NCI-H2227 (cell line): Measurements from ENCODE around the gene KCTD20.
"Not testable (repeated sequence)": the region's sequence is repeated elsewhere in the genome, so short reads cannot be mapped to it uniquely, and the experiment has no call there.

ENCODE experiments used
- DNase-seq: peaks from one replicate; lab custom pipeline; 2025; ENCODE audit not compliant: unreplicated experiment; lab: John Stamatoyannopoulos, UW

Gene KCTD20

GRCh38 chr6:36443471-36444428, 950 bp downstream of the KCTD20 start:
- peak; percentile 37 for DNase-seq

DNA sequence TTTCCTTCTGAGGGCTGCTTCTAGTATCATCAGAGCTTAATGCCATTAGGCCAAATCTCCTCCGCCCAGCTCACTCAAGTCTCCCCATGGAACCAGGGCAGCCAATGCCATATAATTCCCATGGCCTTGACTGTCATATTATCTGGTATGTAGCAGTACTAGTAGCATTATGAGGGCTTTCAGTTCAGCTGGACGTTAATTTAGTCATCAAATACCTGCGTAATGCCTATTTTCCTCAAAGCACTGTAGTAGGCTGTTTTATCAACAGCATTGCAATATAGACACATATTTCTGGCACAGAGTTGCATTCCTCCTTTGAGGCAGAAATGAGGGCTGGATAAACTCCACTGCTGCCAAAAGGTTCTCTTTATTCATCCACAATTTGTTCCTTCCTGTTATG, 1.7 kb downstream of the KCTD20 start:
- peak; percentile 23 for DNase-seq

- no peak for DNase-seq
Measured at GRCh38 chr6:36445621-36446020, 2.8 kb downstream of the KCTD20 start.

DNA sequence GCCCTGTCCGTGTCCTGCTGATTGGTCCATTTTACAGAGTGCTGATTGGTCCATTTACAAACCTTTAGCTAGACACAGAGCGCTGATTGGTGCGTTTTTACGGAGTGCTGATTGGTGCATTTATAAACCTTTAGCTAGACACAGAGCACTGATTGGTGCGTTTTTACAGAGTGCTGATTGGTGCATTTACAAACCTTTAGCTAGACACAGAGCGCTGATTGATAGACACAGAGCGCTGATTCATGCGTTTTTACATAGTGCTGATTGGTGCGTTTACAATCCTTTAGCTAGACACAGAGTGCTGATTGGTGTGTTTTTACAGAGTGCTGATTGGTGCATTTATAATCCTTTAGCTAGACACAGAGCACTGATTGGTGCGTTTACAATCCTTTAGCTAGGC, 6.4 kb downstream of the KCTD20 start:
- not testable (repeated sequence) for DNase-seq

DNA sequence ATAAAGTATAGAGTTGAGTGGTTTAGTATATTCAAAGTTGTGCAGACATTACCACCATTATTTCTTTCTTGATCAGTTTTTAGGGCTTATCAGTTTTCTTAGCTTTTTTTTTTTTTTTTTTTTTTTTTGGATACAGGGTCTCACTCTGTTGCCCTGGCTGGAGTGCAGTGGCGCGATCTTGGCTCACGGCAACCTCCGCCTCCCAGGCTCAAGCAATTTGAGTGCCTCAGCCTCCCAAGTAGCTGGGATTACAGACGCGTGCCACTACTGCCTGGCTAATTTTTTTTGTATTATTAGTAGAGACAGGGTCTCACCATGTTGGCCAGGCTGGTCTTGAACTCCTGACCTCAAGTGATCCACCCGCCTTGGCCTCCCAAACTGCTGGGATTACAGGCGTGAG, 10.1 kb downstream of the KCTD20 start:
- DNase-seq = not testable (repeated sequence)

- no peak for DNase-seq
Measured at GRCh38 chr6:36455486-36456027, 12.8 kb downstream of the KCTD20 start.

DNA sequence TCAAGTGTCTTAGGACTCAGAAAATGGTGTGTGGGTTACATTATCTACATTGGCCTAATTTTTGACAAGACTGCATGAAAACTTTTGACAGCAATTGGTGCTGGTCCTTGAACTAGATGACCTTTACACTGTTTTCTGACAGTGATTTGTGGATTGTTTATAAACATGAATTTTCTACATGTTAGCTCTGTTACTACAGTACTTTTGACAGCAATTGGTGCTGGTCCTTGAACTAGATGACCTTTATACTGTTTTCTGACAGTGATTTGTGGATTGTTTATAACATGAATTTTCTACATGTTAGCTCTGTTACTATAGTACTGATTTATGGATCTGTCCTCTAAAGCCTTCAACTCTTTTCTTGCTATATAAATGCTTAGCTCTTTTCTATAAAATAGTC, 16.7 kb downstream of the KCTD20 start:
- peak; percentile 11 for DNase-seq

GRCh38 chr6:36460916-36461315, 18.1 kb downstream of the KCTD20 start:
- no peak for DNase-seq

DNA sequence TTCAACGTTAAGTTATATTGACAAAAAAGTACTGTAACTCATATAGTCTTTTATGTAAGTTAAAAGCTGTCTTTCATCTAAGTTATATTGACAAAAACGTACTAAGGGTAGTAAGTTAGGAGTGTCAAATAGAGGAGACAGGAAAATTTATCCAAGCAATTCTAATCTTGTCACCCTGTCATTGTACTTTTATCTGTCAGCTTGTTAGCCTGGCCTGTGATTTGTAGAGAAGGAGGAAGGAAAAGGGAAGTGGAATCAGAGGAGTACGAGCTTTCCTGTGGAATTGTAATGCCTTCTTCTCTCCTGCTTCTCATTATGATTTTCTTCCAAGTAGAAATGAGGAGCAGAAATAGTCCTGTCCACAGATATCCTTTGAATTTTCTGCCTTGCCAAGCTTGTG, 18.8 kb downstream of the KCTD20 start:
- no peak for DNase-seq

GRCh38 chr6:36463676-36464075, 20.9 kb downstream of the KCTD20 start:
- DNase-seq = no peak

- no peak for DNase-seq
Measured at GRCh38 chr6:36464233-36464632, 21.4 kb downstream of the KCTD20 start.

GRCh38 chr6:36467625-36468024, 24.8 kb downstream of the KCTD20 start:
- no peak for DNase-seq

DNA sequence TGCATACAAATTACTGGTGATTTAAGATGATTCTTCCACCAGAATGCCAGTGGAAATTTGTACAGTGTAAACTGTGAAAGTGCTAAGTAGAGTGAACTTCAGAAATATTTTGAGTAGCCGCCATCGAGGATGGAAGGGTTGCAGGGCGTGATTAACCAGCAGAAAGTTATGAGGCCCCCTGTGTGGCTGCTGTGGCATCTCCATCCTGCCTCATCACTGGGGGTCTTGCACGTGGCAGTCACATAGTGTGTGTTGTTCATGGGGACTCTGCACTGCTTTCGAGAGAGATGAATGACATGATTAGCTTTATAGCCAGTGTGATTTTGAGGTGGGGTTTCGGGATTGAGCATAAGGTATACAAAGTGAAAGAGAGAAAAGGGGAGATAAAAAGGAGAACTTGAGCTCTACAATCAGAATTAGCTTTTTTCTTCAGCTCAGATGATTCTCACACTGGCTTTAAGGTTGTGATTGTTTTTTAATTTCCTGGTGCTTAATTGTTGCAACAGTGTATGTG, 26.4 kb downstream of the KCTD20 start:
- DNase-seq = no peak

- DNase-seq = no peak
Measured at GRCh38 chr6:36469946-36470345, 27.1 kb downstream of the KCTD20 start.

DNA sequence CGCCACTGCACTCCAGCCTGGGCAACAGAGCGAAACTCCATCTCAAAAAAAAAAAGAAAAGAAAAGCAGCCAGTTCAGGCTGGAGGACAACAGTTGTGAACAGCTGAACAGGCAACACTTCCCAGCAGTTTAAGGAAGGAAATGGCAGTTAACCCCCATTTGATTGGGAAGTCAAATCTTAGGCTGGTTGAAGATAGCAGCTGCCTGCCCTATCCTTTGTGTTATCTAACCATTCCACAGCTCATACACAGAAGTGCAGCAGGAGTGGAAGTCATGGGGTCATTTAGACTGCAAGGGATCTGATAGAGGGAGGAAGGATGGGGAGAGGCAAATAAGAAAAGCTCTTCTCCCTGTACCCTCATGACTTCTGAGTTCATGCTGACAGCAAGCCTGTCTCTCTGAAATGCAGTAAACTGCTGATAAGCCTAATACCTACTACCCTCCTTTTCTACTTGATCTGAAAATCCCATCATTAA, 35.3 kb downstream of the KCTD20 start:
- DNase-seq = no peak

- DNase-seq = no peak
Measured at GRCh38 chr6:36479256-36479655, 36.5 kb downstream of the KCTD20 start.

DNA sequence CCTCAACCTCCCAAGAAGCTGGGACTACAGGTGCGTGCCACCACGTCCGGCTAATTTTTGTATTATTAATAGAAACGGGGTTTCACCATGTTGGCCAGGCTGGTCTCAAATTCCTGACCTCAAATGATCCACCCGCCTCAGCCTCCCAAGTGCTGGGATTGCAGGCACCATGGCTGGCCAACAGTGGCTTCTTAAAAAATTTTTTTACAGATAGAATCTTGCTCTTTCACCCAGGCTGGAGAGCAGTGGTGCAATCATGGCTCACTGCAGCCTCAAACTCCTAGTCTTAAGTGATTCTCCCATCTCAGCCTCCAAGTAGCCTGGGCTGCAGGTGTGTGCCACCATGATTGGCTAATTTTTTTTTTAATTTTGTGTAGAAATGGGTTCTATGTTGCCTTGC, 40.5 kb downstream of the KCTD20 start:
- DNase-seq = not testable (repeated sequence)

- DNase-seq = no peak
Measured at GRCh38 chr6:36484736-36485135, 41.9 kb downstream of the KCTD20 start.

DNA sequence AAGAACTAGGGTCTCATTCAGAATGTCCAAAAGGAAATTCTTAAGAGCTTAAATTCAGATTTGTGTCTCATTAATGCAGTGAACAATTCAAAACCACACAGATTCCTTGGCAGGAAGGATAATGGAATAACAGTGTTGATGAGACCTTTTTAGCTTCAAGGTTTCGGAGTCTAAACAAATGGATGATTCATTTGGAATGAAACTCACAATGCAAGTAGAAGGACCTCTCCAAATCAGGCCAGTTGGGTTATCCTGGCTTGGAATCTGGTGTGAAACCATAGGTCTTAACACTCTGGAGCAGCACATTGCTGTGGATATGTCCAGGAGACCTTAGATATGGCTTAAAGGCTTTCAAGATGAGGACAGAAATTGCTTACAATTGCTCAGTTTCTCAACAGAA, 44.9 kb downstream of the KCTD20 start:
- DNase-seq = no peak

DNA sequence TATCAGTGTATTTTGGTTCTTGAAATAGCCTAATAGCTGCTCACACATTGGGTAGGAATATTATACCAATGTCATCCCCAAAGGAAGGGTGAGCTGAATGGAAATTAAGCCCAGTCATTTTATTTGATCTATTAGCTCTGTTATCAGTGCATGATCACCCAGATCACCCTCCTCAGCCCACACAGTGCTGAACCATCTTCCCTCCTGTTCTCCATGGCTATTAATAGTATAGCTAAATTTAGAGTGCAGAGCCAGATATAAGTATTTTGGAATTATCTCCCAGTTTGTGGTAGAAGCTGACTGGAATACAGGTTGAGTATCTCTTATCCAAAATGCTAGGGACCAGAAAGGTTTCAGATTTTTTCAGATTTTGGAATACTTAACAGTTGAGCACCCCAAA, 45.4 kb downstream of the KCTD20 start:
- DNase-seq = no peak

DNA sequence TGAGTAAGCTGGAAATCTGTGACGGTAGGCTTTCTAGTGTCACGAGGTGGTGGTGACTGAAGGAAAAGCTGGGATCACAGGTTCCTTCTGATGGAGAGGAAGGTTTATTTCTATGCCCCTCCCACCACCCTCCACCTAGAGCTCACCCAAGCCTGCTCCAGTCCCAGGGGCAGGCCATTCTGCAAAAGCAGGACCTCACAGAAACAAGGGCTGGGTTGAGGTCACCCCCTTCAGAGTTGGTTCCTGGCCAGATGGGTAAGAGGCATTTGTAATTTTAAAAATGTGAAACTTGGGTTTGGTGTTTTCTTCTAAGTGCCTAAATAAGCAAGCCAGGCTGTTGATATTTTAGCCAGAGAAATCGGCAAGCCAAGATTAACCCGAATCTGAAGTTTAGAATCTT, 46.6 kb downstream of the KCTD20 start:
- no peak for DNase-seq

- DNase-seq = no peak
Measured at GRCh38 chr6:36491378-36491965, 48.7 kb downstream of the KCTD20 start.
